K562 (cell line): ENCODE data around the gene MIDN. TPM values are rescaled to one million over a fixed set of nuclear protein-coding genes. Genes with fewer than 3 reads are reported as not detected.

Source experiments
- ARHGAP35 ChIP-seq: fragments of 450-650 bp; IDR thresholded peaks from 2 replicates; pipeline ENCODE4 v1.6.1; 2018; ENCODE audit not compliant: partially characterized antibody
- ASH1L ChIP-seq: fragments of 450-650 bp; IDR thresholded peaks from 2 replicates; pipeline ENCODE4 v1.6.1; 2018; ENCODE audit warnings: borderline replicate concordance, mild to moderate bottlenecking, low read depth; ENCODE audit not compliant: partially characterized antibody
- BCL6 ChIP-seq: fragments of 250-450 bp; sonication (Bioruptor Pico); IDR thresholded peaks from 2 replicates; pipeline ENCODE4 v1.4.0; 2020
- CEBPG ChIP-seq, 3 experiments: fragments of 200-800 bp in 1 of 3; sonication (Bioruptor generic) in 1 of 3; sonication (generic) in 1 of 3; formaldehyde crosslinking in 1 of 3; IDR thresholded peaks in 2 of 3; conservative IDR thresholded peaks in 1 of 3; 2 replicates each; pipeline versions ENCODE4 v1.6.1 to v1.8.0; 2016 to 2022; ENCODE audit warnings: missing compliant biosample characterization in 2 of 3, missing genetic modification characterization in 2 of 3, mild to moderate bottlenecking in 1 of 3, missing genetic modification reagents in 1 of 3
- CREB1 ChIP-seq, 2 experiments: sonication (generic) in 1 of 2; formaldehyde crosslinking in 1 of 2; IDR thresholded peaks; 2 replicates each; pipeline versions ENCODE4 v1.6.1 to v1.8.0; 2012 to 2022; ENCODE audit warnings: inconsistent platforms in 1 of 2, mild to moderate bottlenecking in 1 of 2, missing genetic modification reagents in 1 of 2, moderate library complexity in 1 of 2
- CTBP1 ChIP-seq: fragments of 450-650 bp; IDR thresholded peaks from 2 replicates; pipeline ENCODE4 v1.6.1; 2016; ENCODE audit warnings: borderline replicate concordance
- EP400 ChIP-seq: fragments of 450-650 bp; IDR thresholded peaks from 2 replicates; pipeline ENCODE4 v1.6.1; 2017; ENCODE audit warnings: antibody characterized with exemption, mild to moderate bottlenecking, moderate library complexity
- FOXP4 ChIP-seq: sonication (generic); formaldehyde crosslinking; IDR thresholded peaks from 2 replicates; pipeline ENCODE4 v1.8.0; 2022; ENCODE audit warnings: mild to moderate bottlenecking, missing genetic modification reagents, borderline replicate concordance
- MYNN ChIP-seq, 2 experiments: sonication (generic); formaldehyde crosslinking in 1 of 2; IDR thresholded peaks; 2 replicates each; pipeline versions ENCODE4 v1.5.0 to v1.6.1; 2016 to 2020; ENCODE audit warnings: antibody characterized with exemption in 1 of 2, missing genetic modification reagents in 1 of 2
- OTX1 ChIP-seq: fragments of 450-650 bp; formaldehyde crosslinking; IDR thresholded peaks from 2 replicates; pipeline ENCODE4 v1.4.0; 2022; ENCODE audit warnings: mild to moderate bottlenecking
- PCBP1 ChIP-seq: fragments of 200-400 bp; formaldehyde crosslinking; IDR thresholded peaks from 2 replicates; pipeline ENCODE4 v1.6.1; 2018; ENCODE audit warnings: mild to moderate bottlenecking, low read depth, low read length; ENCODE audit not compliant: poor library complexity, severe bottlenecking
- PREB ChIP-seq: sonication (generic); formaldehyde crosslinking; IDR thresholded peaks from 2 replicates; pipeline ENCODE4 v1.8.1; 2023; ENCODE audit warnings: mild to moderate bottlenecking, missing genetic modification reagents
- PRPF4 ChIP-seq: fragments of 200-400 bp; formaldehyde crosslinking; IDR thresholded peaks from one replicate; pipeline ENCODE4 v1.6.1; 2017; ENCODE audit warnings: low read length, low read depth, mild to moderate bottlenecking; ENCODE audit not compliant: insufficient read depth, poor library complexity, severe bottlenecking
- SUPT5H ChIP-seq: fragments of 450-650 bp; IDR thresholded peaks from 2 replicates; pipeline ENCODE4 v1.6.1; 2016
- TRIM25 ChIP-seq: fragments of 450-650 bp; IDR thresholded peaks from 2 replicates; pipeline ENCODE4 v1.7.0; 2016; ENCODE audit warnings: borderline replicate concordance
- ZBTB2 ChIP-seq: fragments of 450-650 bp; IDR thresholded peaks from 2 replicates; pipeline ENCODE4 v1.6.1; 2016; ENCODE audit warnings: antibody characterized with exemption
- ZNF408 ChIP-seq: fragments of 250-450 bp; sonication (Bioruptor Pico); IDR thresholded peaks from 2 replicates; pipeline ENCODE4 v1.4.0; 2020; ENCODE audit warnings: low read depth, mild to moderate bottlenecking, moderate library complexity
- ZNF449 ChIP-seq: fragments of 250-450 bp; sonication (Bioruptor Pico); IDR thresholded peaks from 2 replicates; pipeline ENCODE4 v1.8.0; 2022; ENCODE audit warnings: moderate library complexity, mild to moderate bottlenecking, inconsistent platforms
- ZNF561 ChIP-seq: fragments of 450-650 bp; formaldehyde crosslinking; conservative IDR thresholded peaks from 2 replicates; pipeline ENCODE4 v1.4.0; 2020; ENCODE audit warnings: mild to moderate bottlenecking, moderate library complexity
- ZNF644 ChIP-seq: fragments of 200-800 bp; sonication (Bioruptor generic); IDR thresholded peaks from 2 replicates; pipeline ENCODE4 v1.6.1; 2016; ENCODE audit warnings: low read depth, missing genetic modification characterization, missing compliant biosample characterization
- polyA plus RNA-seq, 8 experiments: library from polyadenylated mRNA; depleted of rRNA in 4 of 8; stranded (reverse) in 5 of 8; unstranded in 3 of 8; fragments of >200 nt; fragmentation: Nextera tagmentation in 2 of 8; fragmentation: Illumina TruSeq in 1 of 8; extraction: Ambion mirVana in 2 of 8; extraction: Trizol in 1 of 8; gene quantifications; 2 replicates each; pipeline versions ENCODE4 v1.2.1 to v1.2.3, GENCODE V29; 2011 to 2014; ENCODE audit warnings: inconsistent platforms in 1 of 8, missing spikeins in 1 of 8
- total RNA-seq, 7 experiments: library from RNA; depleted of rRNA in 6 of 7; stranded (reverse); fragments of >200 nt in 6 of 7; fragmentation: Illumina TruSeq in 2 of 7; extraction: Trizol in 2 of 7; gene quantifications; 2 replicates each; pipeline versions ENCODE4 v1.2.1 to v1.2.3, GENCODE V29; 2011 to 2021; ENCODE audit warnings: low replicate concordance in 1 of 7

MIDN gene
- total and polyA plus RNA-seq, 9 of the 15 experiments (the other 6 are each of a cell fraction or from before 2014, with no cell fraction given), result 0.17 to 120 (median 10.1) TPM

GRCh38 chr19:1269065-1269477, 20.7 kb downstream of the MIDN start, which contains the start of gene CIRBP (continued):
- TF ChIP-seq ZNF408 (CRISPR knock-in tag) (no peak), PCBP1 (peak; percentile 70), ZBTB2 (no peak), BCL6 (CRISPR knock-in tag) (no peak), MYNN (IDR thresholded peaks at IDR 0.05) (peak; percentile 69; the same call in 1 of the 2 replicates), MYNN (CRISPR knock-in tag; IDR thresholded peaks at IDR 0.05) (no peak), CREB1 (IDR thresholded peaks at IDR 0.05) (peak; percentile 36; the same call in 1 of the 2 replicates), CREB1 (CRISPR knock-in tag; IDR thresholded peaks at IDR 0.05) (peak; percentile 58; the same call in 1 of the 2 replicates), ASH1L (no peak), PREB (CRISPR knock-in tag) (peak; percentile 79; the same call in 1 of the 2 replicates), OTX1 (no peak), PRPF4 (peak; percentile 97), ZNF644 (tag) (no peak), ZNF561 (no peak), EP400 (no peak), CEBPG (CRISPR knock-in tag; IDR thresholded peaks at IDR 0.05) (0 out of 2 replicates have a peak, but pooled peaks have one; percentile 34), CEBPG (tag; conservative IDR thresholded peaks at IDR 0.05 in 1 of 2, IDR thresholded peaks at IDR 0.05 in 1 of 2) (no peak), FOXP4 (no peak), CTBP1 (peak; percentile 62), ZNF449 (CRISPR knock-in tag) (no peak), SUPT5H (peak; percentile 98), TRIM25 (no peak), ARHGAP35 (no peak)
